Measurements from ENCODE around the gene PHIP. TPM values are rescaled to one million over a fixed set of nuclear protein-coding genes. Genes with fewer than 3 reads are reported as not detected.

PHIP gene
- total and polyA plus RNA-seq, 2 of the 8 experiments (the other 6 are each of a cell fraction or from before 2014, with no cell fraction given), result 7.3 to 56.2 TPM

GRCh38 chr6:79127660-79128059, 49.6 kb upstream of the PHIP start:
- Histone ChIP-seq H2AFZ (ENCODE audit: low read length) (peak overlapping the region; percentile 71; the same call in 1 of the 2 replicates), H2BK120ac (replicated peaks; ENCODE audit: low read depth, low read length) (no peak overlapping the region), H3K79me1 (ENCODE audit: low read depth, low read length) (no peaks in the 10 kb centered on the region), H2BK20ac (ENCODE audit: low read length) (no peak overlapping the region), H3K9me3 (ENCODE audit: insufficient read depth in 2 of 2, low read depth in 1 of 2, low read length in 1 of 2) (no peaks in the 10 kb centered on the region), H3K4me2 (ENCODE audit: insufficient read depth in 1 of 2, low read depth in 2 of 2, low read length in 2 of 2) (no peak overlapping the region), H4K91ac (replicated peaks; ENCODE audit: insufficient read length, low read length) (no peak overlapping the region), H4K8ac (ENCODE audit: extremely low read depth, insufficient read depth, low read length) (no peak overlapping the region), H2BK15ac (ENCODE audit: low read length) (no peak overlapping the region), H2BK12ac (ENCODE audit: low read depth, low read length) (no peak overlapping the region), H2AK5ac (ENCODE audit: low read depth, low read length) (no peak overlapping the region), H3K27ac (ENCODE audit: low read depth, low read length) (no peak overlapping the region), H3K4me3 (ENCODE audit: extremely low read depth in 1 of 4, insufficient read depth in 2 of 4, low read depth in 3 of 4, low read length in 4 of 4) (no peak overlapping the region), H3K36me3 (ENCODE audit: control insufficient read depth in 2 of 4, insufficient read depth in 4 of 4, low read length in 3 of 4) (no peaks in the 10 kb centered on the region), H3K4me1 (replicated peaks in 1 of 4; ENCODE audit: control insufficient read depth in 3 of 4, insufficient read depth in 4 of 4, low read length in 3 of 4) (no peaks in the 10 kb centered on the region), H2BK5ac (ENCODE audit: low read depth, low read length) (no peak overlapping the region; the same call in 1 of the 2 replicates), H4K5ac (ENCODE audit: insufficient read length, low read depth, low read length) (no peak overlapping the region), H4K20me1 (replicated peaks in 1 of 2; ENCODE audit: control insufficient read depth in 1 of 2, insufficient read depth in 2 of 2, low read length in 2 of 2) (no peaks in the 10 kb centered on the region), H3K23me2 (ENCODE audit: low read depth, low read length) (no peaks in the 10 kb centered on the region), H3K9ac (replicated peaks in 1 of 4; ENCODE audit: extremely low read depth in 1 of 4, low read depth in 3 of 4, low read length in 3 of 4) (no peak overlapping the region), H3K23ac (ENCODE audit: insufficient read length) (no peak overlapping the region), H3K18ac (ENCODE audit: extremely low read depth, low read length) (no peak overlapping the region; the same call in 1 of the 2 replicates), H3K14ac (ENCODE audit: insufficient read length) (no peak overlapping the region), H3K79me2 (ENCODE audit: control insufficient read depth in 1 of 2, insufficient read depth in 2 of 2, low read length in 2 of 2) (no peaks in the 10 kb centered on the region), H3K56ac (replicated peaks; ENCODE audit: insufficient read length, low read depth, low read length) (no peak overlapping the region), H3K27me3 (replicated peaks in 1 of 4; ENCODE audit: control insufficient read depth in 3 of 4, extremely low read depth in 1 of 4, insufficient read depth in 3 of 4, low read length in 3 of 4) (no peaks in the 10 kb centered on the region), H3K4ac (replicated peaks; ENCODE audit: insufficient read length, low read depth, low read length) (no peak overlapping the region)
- ChIA-PET CTCF (ENCODE audit: partially characterized antibody) (interaction anchor here (1.2 to 1.6 kb wide), 4 partner anchors 10 to 51 kb away, joined by 3 to 6 read pairs (median 4); no protein-coding TSS in a partner anchor), POLR2A (ENCODE audit: partially characterized antibody) (no interaction called here)
- FAIRE-seq, result no peak
- no peak for DNase-seq (ENCODE audit: low read depth in 1 of 2, low spot score in 2 of 2)
- TF ChIP-seq EZH2 (IDR thresholded peaks at IDR 0.05; ENCODE audit: low read depth, low read length, severe bottlenecking), result no peak
- TF ChIP-seq RAD21 (IDR thresholded peaks at IDR 0.05 in 1 of 2, conservative IDR thresholded peaks at IDR 0.05 in 1 of 2; ENCODE audit: low read depth in 2 of 2, low read length in 2 of 2), result peak; percentile 66 to 76
- TF ChIP-seq YY1 (IDR thresholded peaks at IDR 0.05; ENCODE audit: low read depth, low read length), result no peak
- no peak for TF ChIP-seq CBX5 (IDR thresholded peaks at IDR 0.05; ENCODE audit: low read depth, low read length)
- TF ChIP-seq USF2 (IDR thresholded peaks at IDR 0.05; ENCODE audit: low read length), result no peak
- no peak for TF ChIP-seq TBP (IDR thresholded peaks at IDR 0.05; ENCODE audit: low read depth, low read length)
- TF ChIP-seq KDM4A (IDR thresholded peaks at IDR 0.05; ENCODE audit: low read depth, low read length, severe bottlenecking), result no peak
- TF ChIP-seq, protein P1, sequence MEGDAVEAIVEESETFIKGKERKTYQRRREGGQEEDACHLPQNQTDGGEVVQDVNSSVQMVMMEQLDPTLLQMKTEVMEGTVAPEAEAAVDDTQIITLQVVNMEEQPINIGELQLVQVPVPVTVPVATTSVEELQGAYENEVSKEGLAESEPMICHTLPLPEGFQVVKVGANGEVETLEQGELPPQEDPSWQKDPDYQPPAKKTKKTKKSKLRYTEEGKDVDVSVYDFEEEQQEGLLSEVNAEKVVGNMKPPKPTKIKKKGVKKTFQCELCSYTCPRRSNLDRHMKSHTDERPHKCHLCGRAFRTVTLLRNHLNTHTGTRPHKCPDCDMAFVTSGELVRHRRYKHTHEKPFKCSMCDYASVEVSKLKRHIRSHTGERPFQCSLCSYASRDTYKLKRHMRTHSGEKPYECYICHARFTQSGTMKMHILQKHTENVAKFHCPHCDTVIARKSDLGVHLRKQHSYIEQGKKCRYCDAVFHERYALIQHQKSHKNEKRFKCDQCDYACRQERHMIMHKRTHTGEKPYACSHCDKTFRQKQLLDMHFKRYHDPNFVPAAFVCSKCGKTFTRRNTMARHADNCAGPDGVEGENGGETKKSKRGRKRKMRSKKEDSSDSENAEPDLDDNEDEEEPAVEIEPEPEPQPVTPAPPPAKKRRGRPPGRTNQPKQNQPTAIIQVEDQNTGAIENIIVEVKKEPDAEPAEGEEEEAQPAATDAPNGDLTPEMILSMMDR (IDR thresholded peaks at IDR 0.05; ENCODE audit: control extremely low read depth in 1 of 3, insufficient read depth in 1 of 3, low read depth in 1 of 3, low read length in 3 of 3), result peak; percentile 42 to 59 (median 56); a peak in 3 of 4 replicates
- TF ChIP-seq E2F6 (IDR thresholded peaks at IDR 0.05), result peak; percentile 25; the same call in 1 of the 2 replicates
- TF ChIP-seq RBBP5 (IDR thresholded peaks at IDR 0.05; ENCODE audit: borderline replicate concordance, low read depth, low read length), result no peak

Measured in H1 (cell line).